VCaP (cell line): ENCODE data around the gene UGT1A5.

Experiments used
- H3K27ac ChIP-seq: fragments of 450-650 bp; 2 replicates; pipeline ENCODE4 v1.5.1; 2017
- CTCF ChIP-seq: fragments of 450-650 bp; conservative IDR thresholded peaks from 2 replicates; pipeline ENCODE4 v1.5.1; 2017; ENCODE audit warnings: mild to moderate bottlenecking, moderate library complexity

UGT1A5 gene

GRCh38 chr2:233712611-233713261 is at the start of gene UGT1A5:
Gene UGT1A5 (plus strand): TSS chr2:233712907. CDS start chr2:233712992, 85 bp downstream.
- TF ChIP-seq CTCF = no peak
- H3K27ac ChIP-seq = no peak within 1 kb of the TSS

DNA sequence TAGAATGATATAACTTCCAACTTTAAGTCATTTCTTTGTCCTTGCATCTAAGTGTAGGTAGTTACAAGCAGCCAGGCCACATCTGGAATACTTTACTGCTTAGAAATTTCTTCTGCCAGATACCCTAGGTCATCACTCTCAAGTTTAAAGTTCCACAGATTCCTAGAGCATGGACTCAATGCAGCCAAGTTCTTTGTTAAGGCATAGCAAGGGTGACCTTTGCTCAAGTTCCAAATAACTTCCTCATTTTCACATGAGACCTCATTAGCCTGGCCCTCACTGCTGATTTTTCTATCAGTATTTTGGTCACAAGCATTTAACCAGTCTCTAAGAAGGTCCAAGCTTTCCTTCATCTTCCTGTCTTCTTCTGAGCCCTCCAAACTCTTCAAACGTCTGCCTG is 48.8 kb upstream of the UGT1A5 start:
- no peak overlapping the region for H3K27ac ChIP-seq
- TF ChIP-seq CTCF = no peak

- H3K27ac ChIP-seq = no peak overlapping the region
- TF ChIP-seq CTCF = no peak
Observed at GRCh38 chr2:233668605-233669260, 44.0 kb upstream of the UGT1A5 start.

GRCh38 chr2:233671290-233672161 is 41.2 kb upstream of the UGT1A5 start, which contains the start of gene UGT1A9:
Gene UGT1A9 (plus strand): TSS chr2:233671898. CDS start chr2:233671935, 37 bp downstream.
- TF ChIP-seq CTCF = no peak

GRCh38 chr2:233672886-233673285 is 39.8 kb upstream of the UGT1A5 start:
- H3K27ac ChIP-seq = no peak overlapping the region
- TF ChIP-seq CTCF = no peak

More at GRCh38 chr2:233671290-233672161, 41.2 kb upstream of the UGT1A5 start, which contains the start of gene UGT1A9:
- H3K27ac ChIP-seq = no peak within 1 kb of the TSS

DNA sequence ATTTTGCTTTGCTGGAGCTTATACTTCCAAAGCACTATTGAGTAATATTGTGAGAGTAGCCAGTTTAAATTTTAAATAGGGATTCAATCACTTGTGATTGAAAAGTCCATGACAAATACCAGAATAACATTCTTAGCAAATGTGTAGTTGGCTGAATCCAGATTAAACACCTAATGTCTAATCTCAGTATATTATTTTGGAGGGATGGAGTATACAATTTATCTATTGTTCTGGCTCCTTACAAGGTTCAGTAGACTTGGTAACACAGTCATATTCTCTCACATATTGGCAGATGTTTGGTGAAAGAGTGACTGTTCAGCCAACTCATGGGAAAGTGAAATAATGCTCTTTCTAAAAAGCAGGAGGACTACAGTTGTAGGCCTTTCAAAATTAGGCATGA is 38.8 kb upstream of the UGT1A5 start:
- H3K27ac ChIP-seq = no peak overlapping the region
- no peak for TF ChIP-seq CTCF

DNA sequence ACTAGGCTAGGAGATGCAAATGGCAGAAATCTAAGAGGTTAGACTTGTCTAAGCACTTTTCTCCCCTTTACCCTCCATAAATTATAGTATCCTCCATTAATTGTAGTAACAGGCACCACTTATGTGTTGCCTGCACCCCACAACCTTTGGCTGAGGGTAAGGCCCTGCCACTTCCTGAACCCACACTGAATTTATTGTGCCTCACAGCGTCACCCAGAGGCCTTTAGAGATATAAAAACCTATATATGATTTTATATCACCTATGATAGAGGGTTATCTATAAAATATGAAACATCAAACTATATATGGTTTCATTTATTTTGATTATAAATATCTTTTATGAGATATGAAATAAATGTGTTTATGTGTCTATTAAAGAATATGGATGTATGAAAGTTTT is 38.4 kb upstream of the UGT1A5 start:
- H3K27ac ChIP-seq = no peak overlapping the region
- TF ChIP-seq CTCF = no peak
